SK-N-SH (cell line): ENCODE measurements around the gene AP5M1. TPM values are rescaled to one million over a fixed set of nuclear protein-coding genes. Genes with fewer than 3 reads are reported as not detected.

ENCODE experiments used
- CTCF ChIA-PET: fragments of 300-600, 350-600 bp; formaldehyde crosslinking; extraction: SDS; loops from one replicate; lab custom pipeline; 2021; lab: Yijun Ruan, JAX
- POLR2A ChIA-PET: fragments of 350-600 bp; sonication (Branson Sonifier 250); formaldehyde crosslinking; extraction: SDS; loops from one replicate; lab custom pipeline; 2020; ENCODE audit warnings: antibody characterized with exemption, inconsistent platforms; lab: Yijun Ruan, JAX
- DNase-seq: peaks from one replicate; pipeline ENCODE4 v3.0.0; 2012
- H2AFZ ChIP-seq: fragments of 200-600 bp; sonication (generic); 2 replicates; pipeline ENCODE4 v1.8.1; 2016; ENCODE audit warnings: antibody characterized with exemption, mild to moderate bottlenecking, low read depth
- H3F3A ChIP-seq: fragments of 200-600 bp; sonication (generic); replicated peaks from 2 replicates; pipeline ENCODE3; 2016; ENCODE audit warnings: antibody characterized with exemption, mild to moderate bottlenecking; ENCODE audit not compliant: insufficient read depth
- H3K27ac ChIP-seq, 2 experiments: fragments of 200-500 bp in 1 of 2; fragments of 200-600 bp in 1 of 2; sonication (Bioruptor generic) in 1 of 2; sonication (generic), shearing (Covaris generic) in 1 of 2; 2 replicates each; pipeline versions ENCODE4 v1.5.1 to v1.6.1; 2014 to 2016; ENCODE audit warnings: low read depth in 2 of 2, inconsistent platforms in 1 of 2, low read length in 1 of 2, mild to moderate bottlenecking in 1 of 2, mixed read lengths in 1 of 2
- H3K27me3 ChIP-seq: fragments of 200-600 bp; sonication (generic), shearing (Covaris generic); 2 replicates; pipeline ENCODE4 v1.6.1; 2016; ENCODE audit warnings: mixed run types; ENCODE audit not compliant: insufficient read depth
- H3K36me3 ChIP-seq, 2 experiments: fragments of 200-500 bp in 1 of 2; fragments of 200-600 bp in 1 of 2; sonication (Bioruptor generic) in 1 of 2; sonication (generic) in 1 of 2; replicated peaks in 1 of 2; 2 replicates each; pipeline versions ENCODE3 to v1.5.1; 2014 to 2016; ENCODE audit warnings: low read length in 1 of 2, mild to moderate bottlenecking in 1 of 2; ENCODE audit not compliant: insufficient read depth in 2 of 2, control insufficient read depth in 1 of 2
- H3K4me1 ChIP-seq, 2 experiments: fragments of 200-500 bp in 1 of 2; fragments of 200-600 bp in 1 of 2; sonication (Bioruptor generic) in 1 of 2; sonication (generic), shearing (Covaris generic) in 1 of 2; 2 replicates each; pipeline versions ENCODE4 v1.5.1 to v1.6.1; 2014 to 2016; ENCODE audit warnings: low read depth in 1 of 2, low read length in 1 of 2, mixed run types in 1 of 2; ENCODE audit not compliant: insufficient read depth in 2 of 2, control insufficient read depth in 1 of 2
- H3K4me2 ChIP-seq: fragments of 200-600 bp; sonication (generic), shearing (Covaris generic); 2 replicates; pipeline ENCODE4 v1.6.1; 2017; ENCODE audit warnings: mixed run types
- H3K4me3 ChIP-seq, 2 experiments: fragments of 200-500 bp in 1 of 2; fragments of 200-600 bp in 1 of 2; sonication (Bioruptor generic) in 1 of 2; sonication (generic), shearing (Covaris generic) in 1 of 2; 2 replicates each; pipeline versions ENCODE4 v1.5.1 to v1.8.1; 2014 to 2016; ENCODE audit warnings: low read depth in 2 of 2, inconsistent platforms in 1 of 2, low read length in 1 of 2, mild to moderate bottlenecking in 1 of 2, mixed read lengths in 1 of 2, moderate library complexity in 1 of 2
- H3K79me2 ChIP-seq: fragments of 200-600 bp; sonication (generic); 2 replicates; pipeline ENCODE4 v1.8.1; 2017; ENCODE audit warnings: mild to moderate bottlenecking; ENCODE audit not compliant: insufficient read depth
- H3K9ac ChIP-seq: fragments of 200-600 bp; sonication (generic); 2 replicates; pipeline ENCODE4 v1.6.1; 2017; ENCODE audit warnings: mixed run types
- H3K9me2 ChIP-seq: fragments of 200-600 bp; sonication (generic); 2 replicates; pipeline ENCODE4 v1.6.1; 2017; ENCODE audit warnings: mixed run types
- H3K9me3 ChIP-seq: fragments of 200-600 bp; sonication (generic); 2 replicates; pipeline ENCODE4 v1.6.1; 2017; ENCODE audit warnings: mixed run types, mild to moderate bottlenecking, moderate library complexity
- H4K20me1 ChIP-seq: fragments of 200-600 bp; sonication (generic); 2 replicates; pipeline ENCODE4 v1.6.1; 2017; ENCODE audit warnings: mild to moderate bottlenecking, mixed run types; ENCODE audit not compliant: insufficient read depth
- ELF1 ChIP-seq: IDR thresholded peaks from 2 replicates; pipeline ENCODE4 v1.4.0; 2012
- EZH2phosphoT487 ChIP-seq: fragments of 200-600 bp; sonication (generic); IDR thresholded peaks from 2 replicates; pipeline ENCODE4 v1.6.1; 2017; ENCODE audit warnings: low read depth, mixed run types, mild to moderate bottlenecking, antibody characterized with exemption, moderate library complexity, borderline replicate concordance
- FOSL2 ChIP-seq: IDR thresholded peaks from 2 replicates; pipeline ENCODE4 v1.4.0; 2012; ENCODE audit warnings: low read depth, mild to moderate bottlenecking, moderate library complexity, borderline replicate concordance
- JUND ChIP-seq: IDR thresholded peaks from 2 replicates; pipeline ENCODE4 v1.4.0; 2012
- MEF2A ChIP-seq: IDR thresholded peaks from 2 replicates; pipeline ENCODE4 v1.4.0; 2012; ENCODE audit warnings: low read depth, borderline replicate concordance
- NFIC ChIP-seq: IDR thresholded peaks from 2 replicates; pipeline ENCODE4 v1.4.0; 2012; ENCODE audit warnings: borderline replicate concordance
- NRF1 ChIP-seq: IDR thresholded peaks from 2 replicates; pipeline ENCODE4 v1.6.1; 2012; ENCODE audit warnings: low read depth, mild to moderate bottlenecking, low read length
- RCOR1 ChIP-seq: fragments of 150-350 bp; IDR thresholded peaks from 2 replicates; pipeline ENCODE4 v1.6.1; 2017; ENCODE audit warnings: antibody characterized with exemption, low read length
- REST ChIP-seq: IDR thresholded peaks from 2 replicates; pipeline ENCODE4 v1.6.1; 2012; ENCODE audit warnings: mild to moderate bottlenecking, low read depth, low read length, moderate library complexity
- TCF12 ChIP-seq: IDR thresholded peaks from 2 replicates; pipeline ENCODE4 v1.4.0; 2012
- TEAD4 ChIP-seq: IDR thresholded peaks from 2 replicates; pipeline ENCODE4 v1.4.0; 2012; ENCODE audit warnings: mild to moderate bottlenecking, borderline replicate concordance; ENCODE audit not compliant: insufficient read depth
- YY1 ChIP-seq: IDR thresholded peaks from 2 replicates; pipeline ENCODE4 v1.4.0; 2012; ENCODE audit warnings: low read depth, mild to moderate bottlenecking
- WGBS: methylation state at CpG from one replicate; pipeline ENCODE4 v1.1.6; 2017; ENCODE audit warnings: low lambda C conversion rate; 5-methylcytosine and 5-hydroxymethylcytosine counted together
- polyA plus RNA-seq, 3 experiments: library from polyadenylated mRNA; depleted of rRNA; stranded (reverse); fragments of >200 nt; gene quantifications; 2 replicates each; pipeline ENCODE4 v1.2.3, GENCODE V29; 2012
- TF ChIP-seq, protein P1 (sequence below): fragments of 150-350 bp; IDR thresholded peaks from 2 replicates; pipeline ENCODE4 v1.6.1; 2016; ENCODE audit warnings: mild to moderate bottlenecking, low read depth, low read length
- TF ChIP-seq, protein P2 (sequence below): IDR thresholded peaks from 2 replicates; pipeline ENCODE4 v1.4.0; 2012; ENCODE audit warnings: low read depth, borderline replicate concordance
- TF ChIP-seq, protein P3 (sequence below): IDR thresholded peaks from 2 replicates; pipeline ENCODE4 v1.4.0; 2012; ENCODE audit warnings: low read depth
- TF ChIP-seq, protein P4 (sequence below): fragments of 150-350 bp; IDR thresholded peaks from 2 replicates; pipeline ENCODE4 v1.6.1; 2017; ENCODE audit warnings: antibody characterized with exemption, low read length, low read depth, borderline replicate concordance
- TF ChIP-seq, protein P5 (sequence below): IDR thresholded peaks from 2 replicates; pipeline ENCODE4; 2012

Gene AP5M1
- polyA plus RNA-seq, 1 of the 3 experiments (the other 2 are of a cell fraction), result 13.1 TPM

GRCh38 chr14:57346741-57347140 lies 78.0 kb downstream of the AP5M1 start:
- no peak overlapping the region for H2AFZ ChIP-seq
- no peak overlapping the region for H3K4me3 ChIP-seq
- H3K79me2 ChIP-seq, result no peaks in the 10 kb centered on the region
- TF ChIP-seq FOSL2 (no peak), EZH2phosphoT487 (no peak), RCOR1 (no peak), REST (no peak), YY1 (no peak), TCF12 (no peak), TEAD4 (no peak), ELF1 (no peak), NFIC (no peak), JUND (no peak), MEF2A (no peak), NRF1 (no peak)
- TF ChIP-seq, protein P1, sequence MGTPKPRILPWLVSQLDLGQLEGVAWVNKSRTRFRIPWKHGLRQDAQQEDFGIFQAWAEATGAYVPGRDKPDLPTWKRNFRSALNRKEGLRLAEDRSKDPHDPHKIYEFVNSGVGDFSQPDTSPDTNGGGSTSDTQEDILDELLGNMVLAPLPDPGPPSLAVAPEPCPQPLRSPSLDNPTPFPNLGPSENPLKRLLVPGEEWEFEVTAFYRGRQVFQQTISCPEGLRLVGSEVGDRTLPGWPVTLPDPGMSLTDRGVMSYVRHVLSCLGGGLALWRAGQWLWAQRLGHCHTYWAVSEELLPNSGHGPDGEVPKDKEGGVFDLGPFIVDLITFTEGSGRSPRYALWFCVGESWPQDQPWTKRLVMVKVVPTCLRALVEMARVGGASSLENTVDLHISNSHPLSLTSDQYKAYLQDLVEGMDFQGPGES, result no peak
- TF ChIP-seq, protein P2, sequence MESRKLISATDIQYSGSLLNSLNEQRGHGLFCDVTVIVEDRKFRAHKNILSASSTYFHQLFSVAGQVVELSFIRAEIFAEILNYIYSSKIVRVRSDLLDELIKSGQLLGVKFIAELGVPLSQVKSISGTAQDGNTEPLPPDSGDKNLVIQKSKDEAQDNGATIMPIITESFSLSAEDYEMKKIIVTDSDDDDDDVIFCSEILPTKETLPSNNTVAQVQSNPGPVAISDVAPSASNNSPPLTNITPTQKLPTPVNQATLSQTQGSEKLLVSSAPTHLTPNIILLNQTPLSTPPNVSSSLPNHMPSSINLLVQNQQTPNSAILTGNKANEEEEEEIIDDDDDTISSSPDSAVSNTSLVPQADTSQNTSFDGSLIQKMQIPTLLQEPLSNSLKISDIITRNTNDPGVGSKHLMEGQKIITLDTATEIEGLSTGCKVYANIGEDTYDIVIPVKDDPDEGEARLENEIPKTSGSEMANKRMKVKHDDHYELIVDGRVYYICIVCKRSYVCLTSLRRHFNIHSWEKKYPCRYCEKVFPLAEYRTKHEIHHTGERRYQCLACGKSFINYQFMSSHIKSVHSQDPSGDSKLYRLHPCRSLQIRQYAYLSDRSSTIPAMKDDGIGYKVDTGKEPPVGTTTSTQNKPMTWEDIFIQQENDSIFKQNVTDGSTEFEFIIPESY, result no peak
- TF ChIP-seq, protein P3, sequence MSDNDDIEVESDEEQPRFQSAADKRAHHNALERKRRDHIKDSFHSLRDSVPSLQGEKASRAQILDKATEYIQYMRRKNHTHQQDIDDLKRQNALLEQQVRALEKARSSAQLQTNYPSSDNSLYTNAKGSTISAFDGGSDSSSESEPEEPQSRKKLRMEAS, result no peak
- TF ChIP-seq, protein P4, sequence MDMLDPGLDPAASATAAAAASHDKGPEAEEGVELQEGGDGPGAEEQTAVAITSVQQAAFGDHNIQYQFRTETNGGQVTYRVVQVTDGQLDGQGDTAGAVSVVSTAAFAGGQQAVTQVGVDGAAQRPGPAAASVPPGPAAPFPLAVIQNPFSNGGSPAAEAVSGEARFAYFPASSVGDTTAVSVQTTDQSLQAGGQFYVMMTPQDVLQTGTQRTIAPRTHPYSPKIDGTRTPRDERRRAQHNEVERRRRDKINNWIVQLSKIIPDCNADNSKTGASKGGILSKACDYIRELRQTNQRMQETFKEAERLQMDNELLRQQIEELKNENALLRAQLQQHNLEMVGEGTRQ, result no peak
- TF ChIP-seq, protein P5, sequence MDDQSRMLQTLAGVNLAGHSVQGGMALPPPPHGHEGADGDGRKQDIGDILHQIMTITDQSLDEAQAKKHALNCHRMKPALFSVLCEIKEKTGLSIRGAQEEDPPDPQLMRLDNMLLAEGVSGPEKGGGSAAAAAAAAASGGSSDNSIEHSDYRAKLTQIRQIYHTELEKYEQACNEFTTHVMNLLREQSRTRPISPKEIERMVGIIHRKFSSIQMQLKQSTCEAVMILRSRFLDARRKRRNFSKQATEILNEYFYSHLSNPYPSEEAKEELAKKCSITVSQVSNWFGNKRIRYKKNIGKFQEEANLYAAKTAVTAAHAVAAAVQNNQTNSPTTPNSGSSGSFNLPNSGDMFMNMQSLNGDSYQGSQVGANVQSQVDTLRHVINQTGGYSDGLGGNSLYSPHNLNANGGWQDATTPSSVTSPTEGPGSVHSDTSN, result no peak
- CTCF ChIA-PET, result no interaction called here
- H3K36me3 ChIP-seq, result no peaks in the 10 kb centered on the region
- H3K9ac ChIP-seq, result no peak overlapping the region
- no peaks in the 10 kb centered on the region for H4K20me1 ChIP-seq
- WGBS, result 7% methylated on average over 2 of the region's 2 CpGs
- no peaks in the 10 kb centered on the region for H3K9me3 ChIP-seq
- no peaks in the 10 kb centered on the region for H3K9me2 ChIP-seq
- H3K4me1 ChIP-seq, result no peaks in the 10 kb centered on the region
- POLR2A ChIA-PET, result no interaction called here
- no peak overlapping the region for H3K27ac ChIP-seq
- no peaks in the 10 kb centered on the region for H3F3A ChIP-seq
- no peaks in the 10 kb centered on the region; the same call in 1 of the 2 replicates for H3K27me3 ChIP-seq
- no peak for DNase-seq
- no peak overlapping the region for H3K4me2 ChIP-seq

Other genes starting within 250 kb of the AP5M1 start
- 10.5 and 14.2 TPM in 2 replicates for gene EXOC5, start 66 bp upstream of the AP5M1 start, polyA plus RNA-seq (2012; rRNA removed)
- 3.0 and 4.3 TPM in 2 replicates for gene NAA30, start 121.6 kb downstream of the AP5M1 start, polyA plus RNA-seq (2012; rRNA removed)
- gene CCDC198, start 224.9 kb downstream of the AP5M1 start, polyA plus RNA-seq (2012; rRNA removed), result not detected in 2 replicates